Measurements from ENCODE around the gene ZFAND5. TPM values are rescaled to one million over a fixed set of nuclear protein-coding genes. Genes with fewer than 3 reads are reported as not detected.
A peak's percentile ranks its signal among the peaks of the same experiment; 100 is the strongest.

ZFAND5 gene
- polyA plus RNA-seq, 3 donors = 199 to 702 (median 237) TPM

DNA sequence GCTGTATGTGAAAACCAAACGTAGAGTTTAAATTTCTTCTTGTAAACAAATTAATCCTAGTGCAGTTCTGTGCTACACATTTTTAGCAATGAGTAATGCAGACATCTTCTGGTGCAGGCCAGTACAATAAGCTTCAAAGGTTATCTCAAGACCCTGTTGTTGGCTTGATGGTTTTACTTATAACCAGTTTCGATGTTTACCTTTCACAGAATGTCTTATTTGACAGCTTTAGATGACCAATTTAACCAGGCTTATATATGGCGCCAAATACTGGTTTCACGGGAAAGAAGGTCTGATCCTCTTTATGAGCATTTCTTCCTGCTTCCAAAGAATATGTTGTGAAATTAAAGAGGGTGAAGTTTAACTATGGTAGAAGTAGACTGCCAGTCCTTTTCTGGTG, 9.9 kb downstream of the ZFAND5 start:
- H3K9ac ChIP-seq (ENCODE audit: insufficient read depth, low read length, poor library complexity, severe bottlenecking) = no peak overlapping the region
- H3K4me1 ChIP-seq (ENCODE audit: control insufficient read depth in 1 of 2, insufficient read depth in 2 of 2, low read length in 2 of 2) = peaks cover 52 to 59% of the 10 kb centered on the region in 2 donors
- no peak for DNase-seq
- peak overlapping the region in 1 of 2 donors; percentile 82 for H3K27ac ChIP-seq (ENCODE audit: low read depth in 1 of 2, low read length in 2 of 2)
- intact Hi-C loops (cut with micrococcal nuclease) = loop anchor here in 1 of 2 donors (5.0 kb wide), 1 partner anchor 48 kb away; no protein-coding TSS in a partner anchor
- peak overlapping the region; percentile 88 to 96 (median 92) for H3K27ac Mint-ChIP-seq
- peaks cover 0 to 4% (median 0%) of the 10 kb centered on the region in 3 donors for H3K27me3 Mint-ChIP-seq (ENCODE audit: low read depth in 3 of 3)
- H2AFZ ChIP-seq (ENCODE audit: insufficient read depth, low read depth, low read length, poor library complexity, severe bottlenecking) = no peak overlapping the region
- H3K9me3 Mint-ChIP-seq = no peaks in the 10 kb centered on the region
- H4K20me1 ChIP-seq (ENCODE audit: insufficient read depth, low read length) = peaks cover 94% of the 10 kb centered on the region
- H3K79me2 ChIP-seq (ENCODE audit: insufficient read depth, low read length) = peaks cover 59% of the 10 kb centered on the region
- H3K36me3 Mint-ChIP-seq = peaks cover 69 to 80% of the 10 kb centered on the region in 2 donors
- H3K27me3 ChIP-seq (ENCODE audit: control insufficient read depth in 2 of 2, insufficient read depth in 2 of 2, low read length in 2 of 2) = no peaks in the 10 kb centered on the region
- H3K36me3 ChIP-seq (replicated peaks in 1 of 2; ENCODE audit: control insufficient read depth in 1 of 2, insufficient read depth in 2 of 2, low read length in 2 of 2) = peaks cover 60 to 79% of the 10 kb centered on the region in 2 donors
- H3K4me1 Mint-ChIP-seq = peaks cover 61% of the 10 kb centered on the region
- H3K4me3 Mint-ChIP-seq = peak overlapping the region in 1 of 2 donors; percentile 53
- TF ChIP-seq, protein P1, sequence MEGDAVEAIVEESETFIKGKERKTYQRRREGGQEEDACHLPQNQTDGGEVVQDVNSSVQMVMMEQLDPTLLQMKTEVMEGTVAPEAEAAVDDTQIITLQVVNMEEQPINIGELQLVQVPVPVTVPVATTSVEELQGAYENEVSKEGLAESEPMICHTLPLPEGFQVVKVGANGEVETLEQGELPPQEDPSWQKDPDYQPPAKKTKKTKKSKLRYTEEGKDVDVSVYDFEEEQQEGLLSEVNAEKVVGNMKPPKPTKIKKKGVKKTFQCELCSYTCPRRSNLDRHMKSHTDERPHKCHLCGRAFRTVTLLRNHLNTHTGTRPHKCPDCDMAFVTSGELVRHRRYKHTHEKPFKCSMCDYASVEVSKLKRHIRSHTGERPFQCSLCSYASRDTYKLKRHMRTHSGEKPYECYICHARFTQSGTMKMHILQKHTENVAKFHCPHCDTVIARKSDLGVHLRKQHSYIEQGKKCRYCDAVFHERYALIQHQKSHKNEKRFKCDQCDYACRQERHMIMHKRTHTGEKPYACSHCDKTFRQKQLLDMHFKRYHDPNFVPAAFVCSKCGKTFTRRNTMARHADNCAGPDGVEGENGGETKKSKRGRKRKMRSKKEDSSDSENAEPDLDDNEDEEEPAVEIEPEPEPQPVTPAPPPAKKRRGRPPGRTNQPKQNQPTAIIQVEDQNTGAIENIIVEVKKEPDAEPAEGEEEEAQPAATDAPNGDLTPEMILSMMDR (IDR thresholded peaks at IDR 0.05) = no peak
- WGBS (ENCODE audit: insufficient coverage) = no CpG with 5 or more reads among the region's 4 CpGs
- peak overlapping the region; percentile 81 for H3K4me2 ChIP-seq (replicated peaks; ENCODE audit: extremely low read depth, low read length, poor library complexity, severe bottlenecking)
- peak overlapping the region in 1 of 3 experiments; percentile 100 for H3K4me3 ChIP-seq (replicated peaks in 1 of 3; ENCODE audit: low read depth in 2 of 3, low read length in 3 of 3)
- no peaks in the 10 kb centered on the region for H3K9me3 ChIP-seq (replicated peaks in 1 of 2; ENCODE audit: control insufficient read depth in 1 of 2, insufficient read depth in 1 of 2, low read length in 2 of 2)

DNA sequence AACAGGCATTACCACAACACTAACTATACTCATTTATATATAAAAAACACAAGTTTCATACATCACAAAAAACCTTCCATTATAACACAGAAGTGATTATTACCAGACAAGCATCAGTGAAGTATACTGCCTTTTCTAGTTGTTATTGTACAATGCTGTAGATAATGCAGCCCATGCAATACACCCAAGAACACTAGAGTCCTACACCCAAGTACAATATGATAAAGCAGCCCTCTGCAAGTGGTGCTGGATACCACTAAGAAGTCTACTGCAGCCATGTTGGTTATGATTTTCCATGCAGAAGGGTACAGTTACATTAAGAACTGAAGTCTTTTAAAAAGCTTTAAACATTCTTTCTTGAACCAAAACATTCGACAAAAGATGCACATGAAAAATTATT, 10.3 kb downstream of the ZFAND5 start:
- Histone ChIP-seq H3K36me3 (replicated peaks in 1 of 2; ENCODE audit: control insufficient read depth in 1 of 2, insufficient read depth in 2 of 2, low read length in 2 of 2) (peaks cover 56 to 74% of the 10 kb centered on the region in 2 donors), H3K4me2 (replicated peaks; ENCODE audit: extremely low read depth, low read length, poor library complexity, severe bottlenecking) (no peak overlapping the region), H3K27ac (ENCODE audit: low read depth in 1 of 2, low read length in 2 of 2) (peak overlapping the region in 1 of 2 donors; percentile 82), H3K9ac (ENCODE audit: insufficient read depth, low read length, poor library complexity, severe bottlenecking) (no peak overlapping the region), H3K79me2 (ENCODE audit: insufficient read depth, low read length) (peaks cover 55% of the 10 kb centered on the region), H3K27me3 (ENCODE audit: control insufficient read depth in 2 of 2, insufficient read depth in 2 of 2, low read length in 2 of 2) (no peaks in the 10 kb centered on the region), H3K9me3 (replicated peaks in 1 of 2; ENCODE audit: control insufficient read depth in 1 of 2, insufficient read depth in 1 of 2, low read length in 2 of 2) (no peaks in the 10 kb centered on the region), H3K4me1 (ENCODE audit: control insufficient read depth in 1 of 2, insufficient read depth in 2 of 2, low read length in 2 of 2) (peaks cover 48 to 55% of the 10 kb centered on the region in 2 donors), H3K4me3 (replicated peaks in 1 of 3; ENCODE audit: low read depth in 2 of 3, low read length in 3 of 3) (peak overlapping the region in 1 of 3 experiments; percentile 100), H4K20me1 (ENCODE audit: insufficient read depth, low read length) (peaks cover 94% of the 10 kb centered on the region), H2AFZ (ENCODE audit: insufficient read depth, low read depth, low read length, poor library complexity, severe bottlenecking) (no peak overlapping the region)
- peaks cover 64 to 76% of the 10 kb centered on the region in 2 donors for H3K36me3 Mint-ChIP-seq
- intact Hi-C loops (cut with micrococcal nuclease) = loop anchor here in 1 of 2 donors (5.0 kb wide), 1 partner anchor 47 kb away; no protein-coding TSS in a partner anchor
- H3K4me3 Mint-ChIP-seq = no peak overlapping the region
- WGBS (ENCODE audit: insufficient coverage) = no CpG with 5 or more reads among the region's 1 CpG
- H3K27me3 Mint-ChIP-seq (ENCODE audit: low read depth in 3 of 3) = peaks cover 0 to 4% (median 0%) of the 10 kb centered on the region in 3 donors
- H3K9me3 Mint-ChIP-seq = no peaks in the 10 kb centered on the region
- H3K27ac Mint-ChIP-seq = no peak overlapping the region
- DNase-seq = no peak
- TF ChIP-seq, protein P1 (IDR thresholded peaks at IDR 0.05) = no peak
- H3K4me1 Mint-ChIP-seq = peaks cover 56% of the 10 kb centered on the region

Data from CD14-positive monocyte (primary cell).